Skeletal muscle cell (primary cell): Measurements from ENCODE around the gene TTC39C.
"Not testable (repeated sequence)": the region's sequence is repeated elsewhere in the genome, so short reads cannot be mapped to it uniquely, and the experiment has no call there.

Source experiments
- DNase-seq: peaks from one replicate; pipeline ENCODE4 v3.0.0-alpha.2; 2010; ENCODE audit warnings: low read depth
- H3K4me3 ChIP-seq: 2 replicates; pipeline ENCODE4 v1.5.1; 2011; ENCODE audit warnings: low read depth, mild to moderate bottlenecking, control low read depth, low read length, moderate library complexity

The TTC39C gene

GRCh38 chr18:24014986-24015638 is 558 bp downstream of the TTC39C start:
- peak overlapping the region; percentile 88 for H3K4me3 ChIP-seq
- DNase-seq: peak; percentile 36

GRCh38 chr18:24015639-24016631 is 1.4 kb downstream of the TTC39C start:
- DNase-seq: no peak

GRCh38 chr18:24016643-24017042 is 2.1 kb downstream of the TTC39C start:
- no peak overlapping the region for H3K4me3 ChIP-seq
- DNase-seq: no peak

More at GRCh38 chr18:24015639-24016631, 1.4 kb downstream of the TTC39C start:
- H3K4me3 ChIP-seq: peak overlapping the region; percentile 88

- no peak overlapping the region for H3K4me3 ChIP-seq
- no peak for DNase-seq
Measured at GRCh38 chr18:24018299-24018886, 3.8 kb downstream of the TTC39C start.

GRCh38 chr18:24019641-24020331 is 5.2 kb downstream of the TTC39C start:
- no peak overlapping the region for H3K4me3 ChIP-seq
- DNase-seq: no peak

- no peak overlapping the region for H3K4me3 ChIP-seq
- DNase-seq: no peak
Measured at GRCh38 chr18:24021505-24021904, 7.0 kb downstream of the TTC39C start.

- peak; percentile 40 for DNase-seq
- no peak overlapping the region for H3K4me3 ChIP-seq
Measured at GRCh38 chr18:24022161-24022560, 7.6 kb downstream of the TTC39C start.

GRCh38 chr18:24023185-24023814 is 8.7 kb downstream of the TTC39C start:
- DNase-seq: no peak
- H3K4me3 ChIP-seq: no peak overlapping the region

- no peak for DNase-seq
- no peak overlapping the region for H3K4me3 ChIP-seq
Measured at GRCh38 chr18:24024425-24024824, 9.9 kb downstream of the TTC39C start.

GRCh38 chr18:24026457-24026856 is 11.9 kb downstream of the TTC39C start:
- no peak overlapping the region for H3K4me3 ChIP-seq

GRCh38 chr18:24027156-24027827 is 12.7 kb downstream of the TTC39C start:
- DNase-seq: peak; percentile 78

More at GRCh38 chr18:24026457-24026856, 11.9 kb downstream of the TTC39C start:
- DNase-seq: no peak

GRCh38 chr18:24028946-24029345 is 14.4 kb downstream of the TTC39C start:
- H3K4me3 ChIP-seq, DNase-seq: not testable (repeated sequence)

More at GRCh38 chr18:24027156-24027827, 12.7 kb downstream of the TTC39C start:
- H3K4me3 ChIP-seq: no peak overlapping the region

- no peak for DNase-seq
- H3K4me3 ChIP-seq: no peak overlapping the region
Measured at GRCh38 chr18:24031318-24031717, 16.8 kb downstream of the TTC39C start.

GRCh38 chr18:24031916-24032315 is 17.4 kb downstream of the TTC39C start:
- no peak for DNase-seq
- H3K4me3 ChIP-seq: no peak overlapping the region

- no peak for DNase-seq
- no peak overlapping the region for H3K4me3 ChIP-seq
Measured at GRCh38 chr18:24033641-24034412, 19.3 kb downstream of the TTC39C start.

- no peak overlapping the region for H3K4me3 ChIP-seq
- DNase-seq: no peak
Measured at GRCh38 chr18:24035316-24035715, 20.8 kb downstream of the TTC39C start.

- no peak for DNase-seq
- no peak overlapping the region for H3K4me3 ChIP-seq
Measured at GRCh38 chr18:24039671-24040070, 25.1 kb downstream of the TTC39C start.

GRCh38 chr18:24041691-24042090 is 27.1 kb downstream of the TTC39C start:
- DNase-seq: no peak
- H3K4me3 ChIP-seq: no peak overlapping the region
